ENCODE results near the gene OCA2. TPM values are rescaled to one million over a fixed set of nuclear protein-coding genes. Genes with fewer than 3 reads are reported as not detected.

OCA2 gene
- total and polyA plus RNA-seq, 2 of the 4 experiments (the other 2 are of a cell fraction), result under 0.01 to 0.03 TPM

- Histone ChIP-seq H4K91ac (ENCODE audit: insufficient read depth, low read depth, low read length) (no peak overlapping the region), H2BK20ac (ENCODE audit: low read depth, low read length) (no peak overlapping the region), H3K4me1 (ENCODE audit: control insufficient read depth, insufficient read depth, low read length) (no peaks in the 10 kb centered on the region), H3K36me3 (ENCODE audit: control insufficient read depth, insufficient read depth, low read length) (no peaks in the 10 kb centered on the region), H3K23ac (ENCODE audit: low read depth, low read length) (no peak overlapping the region), H3K9me3 (ENCODE audit: control insufficient read depth, insufficient read depth, low read length) (peaks cover 10% of the 10 kb centered on the region), H4K8ac (ENCODE audit: low read depth in 2 of 2, low read length in 2 of 2) (no peak overlapping the region), H3K4me3 (ENCODE audit: insufficient read depth, low read depth, low read length) (no peak overlapping the region), H2AFZ (replicated peaks; ENCODE audit: low read length, poor library complexity) (no peak overlapping the region), H3K14ac (replicated peaks; ENCODE audit: low read depth, low read length) (no peak overlapping the region), H3K18ac (ENCODE audit: low read depth, low read length) (no peak overlapping the region), H2AK9ac (replicated peaks; ENCODE audit: low read depth, low read length, poor library complexity) (no peak overlapping the region), H4K5ac (ENCODE audit: low read depth, low read length) (no peak overlapping the region), H2BK120ac (ENCODE audit: low read depth, low read length) (no peak overlapping the region), H3K79me1 (ENCODE audit: low read depth in 1 of 2, low read length in 2 of 2) (no peaks in the 10 kb centered on the region), H3K56ac (ENCODE audit: extremely low read depth, insufficient read depth, low read length) (no peak overlapping the region), H3K27me3 (ENCODE audit: control insufficient read depth, insufficient read depth, low read length) (no peaks in the 10 kb centered on the region), H3K9ac (ENCODE audit: low read depth, low read length) (no peak overlapping the region), H4K20me1 (ENCODE audit: insufficient read depth, low read length) (no peaks in the 10 kb centered on the region), H3K4ac (ENCODE audit: low read depth, low read length) (no peak overlapping the region), H2AK5ac (ENCODE audit: low read depth, low read length) (no peak overlapping the region), H3K9me1 (ENCODE audit: insufficient read depth, low read length) (no peaks in the 10 kb centered on the region), H3K4me2 (ENCODE audit: low read depth, low read length) (no peak overlapping the region), H2BK15ac (ENCODE audit: low read depth, low read length) (no peak overlapping the region), H3K27ac (ENCODE audit: insufficient read depth, low read length) (no peak overlapping the region), H2BK5ac (ENCODE audit: low read depth, low read length, poor library complexity, severe bottlenecking) (no peak overlapping the region)
- intact Hi-C loops (cut with micrococcal nuclease), result no loop called here
- TF ChIP-seq CEBPB (IDR thresholded peaks at IDR 0.05; ENCODE audit: low read depth, low read length), result no peak
- no peak for TF ChIP-seq SMC3 (IDR thresholded peaks at IDR 0.05; ENCODE audit: low read depth, low read length)
- no peak for TF ChIP-seq ELK1 (IDR thresholded peaks at IDR 0.05; ENCODE audit: borderline replicate concordance, low read depth, low read length)
- TF ChIP-seq RCOR1 (IDR thresholded peaks at IDR 0.05; ENCODE audit: insufficient replicate concordance, low read length), result no peak
- no peak for TF ChIP-seq CHD1 (IDR thresholded peaks at IDR 0.05; ENCODE audit: low read depth, low read length)
- TF ChIP-seq CTCF (conservative IDR thresholded peaks at IDR 0.05; ENCODE audit: low read depth, low read length), result no peak
- TF ChIP-seq MAFK (IDR thresholded peaks at IDR 0.05; ENCODE audit: low read depth, low read length), result no peak
- TF ChIP-seq BHLHE40 (IDR thresholded peaks at IDR 0.05; ENCODE audit: low read depth, low read length), result no peak
- TF ChIP-seq POLR2A (IDR thresholded peaks at IDR 0.05; ENCODE audit: low read depth, low read length), result no peak
- no peak for TF ChIP-seq RFX5 (IDR thresholded peaks at IDR 0.05; ENCODE audit: low read depth, low read length)
- no peak for TF ChIP-seq USF2 (IDR thresholded peaks at IDR 0.05; ENCODE audit: low read depth, low read length)
- TF ChIP-seq RAD21 (IDR thresholded peaks at IDR 0.05; ENCODE audit: low read length), result no peak
- no peak for TF ChIP-seq MXI1 (IDR thresholded peaks at IDR 0.05; ENCODE audit: borderline replicate concordance, low read depth, low read length)
- TF ChIP-seq MAZ (IDR thresholded peaks at IDR 0.05; ENCODE audit: borderline replicate concordance, low read depth, low read length), result no peak
- dilution Hi-C loops (cut with HindIII; ENCODE audit: low sequenced_read_pairs, unreplicated experiment), result no loop called here
- in situ Hi-C loops (cut with MboI; ENCODE audit: low sequenced_read_pairs), result no loop called here
- ATAC-seq (ENCODE audit: low read depth), result no peak
- WGBS, 2 experiments (ENCODE audit: extremely low coverage in 2 of 2, insufficient read length in 1 of 2), result no CpG with 5 or more reads among the region's 2 CpGs
- ChIA-PET CTCF (no interaction called here), POLR2A (ENCODE audit: unreplicated experiment) (no interaction called here)
- no TSS peak for BruUV-seq (replicated peaks)
- DNase-seq, result no peak
Measured at GRCh38 chr15:28030801-28031200, 68.3 kb downstream of the OCA2 start.

Data from IMR-90 (cell line).